WERI-Rb-1 (cell line): Measurements from ENCODE around the gene ZBED6.

ENCODE experiments used
- DNase-seq: peaks from one replicate; pipeline ENCODE4 v3.0.0-alpha.2; 2020
- H3K27ac ChIP-seq: fragments of 250-450 bp; sonication (Bioruptor Pico); 2 replicates; pipeline ENCODE4 v1.5.1; 2020; ENCODE audit warnings: mild to moderate bottlenecking, moderate library complexity
- H3K27me3 ChIP-seq: fragments of 250-450 bp; sonication (Bioruptor Pico); 2 replicates; pipeline ENCODE4 v1.5.1; 2021; ENCODE audit warnings: mild to moderate bottlenecking, low read depth, moderate library complexity; ENCODE audit not compliant: insufficient read depth, severe bottlenecking
- H3K36me3 ChIP-seq: fragments of 250-450 bp; sonication (Bioruptor Pico); 2 replicates; pipeline ENCODE4 v1.5.1; 2020; ENCODE audit warnings: mild to moderate bottlenecking, moderate library complexity
- H3K4me3 ChIP-seq: 2 replicates; pipeline ENCODE4 v1.5.1; 2011; ENCODE audit warnings: low read depth, mild to moderate bottlenecking, control low read depth, low read length
- H3K9me3 ChIP-seq: fragments of 250-450 bp; sonication (Bioruptor Pico); 2 replicates; pipeline ENCODE4 v1.5.1; 2021; ENCODE audit warnings: mild to moderate bottlenecking, moderate library complexity; ENCODE audit not compliant: severe bottlenecking
- TF ChIP-seq, protein P1 (sequence below): IDR thresholded peaks from 2 replicates; pipeline ENCODE4 v1.5.1; 2011; ENCODE audit warnings: low read depth, mild to moderate bottlenecking, control low read depth, inconsistent platforms, low read length

ZBED6 gene

DNA sequence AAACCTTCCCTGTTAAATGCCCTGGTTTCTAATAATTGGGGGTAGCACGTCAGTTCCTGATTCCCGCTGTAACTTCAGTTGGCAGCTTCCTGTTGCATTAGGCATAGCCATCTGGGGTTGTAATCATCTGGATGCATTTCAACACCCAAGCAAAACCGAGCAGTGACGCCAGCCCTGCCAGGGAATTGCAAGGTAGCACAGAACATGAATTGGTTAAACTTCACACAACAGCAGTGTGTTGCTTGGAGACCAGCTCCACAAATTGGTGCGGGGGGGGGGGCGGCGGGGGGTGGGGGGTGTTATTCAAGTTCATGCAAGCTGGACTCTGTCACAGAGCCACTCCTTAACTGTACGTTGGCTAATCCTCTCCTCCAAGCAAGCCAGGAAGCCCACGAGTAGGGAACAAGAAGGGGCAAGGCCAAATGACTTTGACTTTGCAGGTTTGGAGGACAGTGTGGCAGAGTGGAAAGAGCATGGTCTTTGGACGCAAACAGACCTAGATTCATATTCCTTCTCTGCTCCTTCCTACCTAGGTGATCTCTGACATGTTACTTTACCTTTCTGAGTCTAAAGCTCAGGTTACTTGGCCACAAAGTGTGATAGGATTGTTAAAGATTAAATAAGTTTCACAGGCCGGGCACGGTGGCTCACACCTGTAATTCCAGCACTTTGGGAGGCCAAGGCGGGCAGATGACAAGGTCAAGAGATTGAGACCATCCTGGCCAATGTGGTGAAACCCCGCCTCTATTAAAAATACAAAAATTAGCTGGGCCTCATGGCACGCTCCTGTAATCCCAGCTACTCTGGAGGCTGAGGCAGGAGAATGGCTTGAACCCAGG lies 25.7 kb upstream of the ZBED6 start:
- peaks cover 4% of the 10 kb centered on the region for H3K9me3 ChIP-seq
- no peaks in the 10 kb centered on the region for H3K36me3 ChIP-seq
- H3K4me3 ChIP-seq = peak overlapping the region; percentile 8; the same call in 1 of the 2 replicates
- peak; percentile 88 for DNase-seq
- peak overlapping the region; percentile 62 for H3K27ac ChIP-seq
- TF ChIP-seq, protein P1, sequence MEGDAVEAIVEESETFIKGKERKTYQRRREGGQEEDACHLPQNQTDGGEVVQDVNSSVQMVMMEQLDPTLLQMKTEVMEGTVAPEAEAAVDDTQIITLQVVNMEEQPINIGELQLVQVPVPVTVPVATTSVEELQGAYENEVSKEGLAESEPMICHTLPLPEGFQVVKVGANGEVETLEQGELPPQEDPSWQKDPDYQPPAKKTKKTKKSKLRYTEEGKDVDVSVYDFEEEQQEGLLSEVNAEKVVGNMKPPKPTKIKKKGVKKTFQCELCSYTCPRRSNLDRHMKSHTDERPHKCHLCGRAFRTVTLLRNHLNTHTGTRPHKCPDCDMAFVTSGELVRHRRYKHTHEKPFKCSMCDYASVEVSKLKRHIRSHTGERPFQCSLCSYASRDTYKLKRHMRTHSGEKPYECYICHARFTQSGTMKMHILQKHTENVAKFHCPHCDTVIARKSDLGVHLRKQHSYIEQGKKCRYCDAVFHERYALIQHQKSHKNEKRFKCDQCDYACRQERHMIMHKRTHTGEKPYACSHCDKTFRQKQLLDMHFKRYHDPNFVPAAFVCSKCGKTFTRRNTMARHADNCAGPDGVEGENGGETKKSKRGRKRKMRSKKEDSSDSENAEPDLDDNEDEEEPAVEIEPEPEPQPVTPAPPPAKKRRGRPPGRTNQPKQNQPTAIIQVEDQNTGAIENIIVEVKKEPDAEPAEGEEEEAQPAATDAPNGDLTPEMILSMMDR = no peak
- no peaks in the 10 kb centered on the region for H3K27me3 ChIP-seq

DNA sequence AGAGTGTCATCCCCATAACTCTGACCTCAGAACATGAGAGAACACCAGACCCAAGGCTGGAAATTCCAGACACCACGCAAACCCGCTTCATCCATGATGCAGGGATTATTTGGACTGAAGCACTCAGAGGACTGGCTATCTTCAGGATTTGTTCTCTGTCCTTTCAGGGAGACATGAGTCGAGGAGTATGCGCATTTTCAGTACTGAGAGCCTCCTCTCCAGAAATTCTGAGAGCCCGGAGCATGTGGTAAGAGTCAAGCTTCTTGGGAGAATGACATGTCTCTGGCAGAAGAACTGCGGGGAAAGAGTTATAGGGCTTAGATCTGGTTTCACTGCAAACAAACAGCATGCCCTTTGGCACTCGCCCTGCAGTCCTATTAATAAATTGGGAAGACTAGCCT lies 23.5 kb upstream of the ZBED6 start:
- TF ChIP-seq, protein P1 = no peak
- H3K9me3 ChIP-seq = peaks cover 4% of the 10 kb centered on the region
- no peaks in the 10 kb centered on the region for H3K27me3 ChIP-seq
- DNase-seq = no peak
- H3K4me3 ChIP-seq = no peak overlapping the region
- no peak overlapping the region for H3K27ac ChIP-seq
- H3K36me3 ChIP-seq = no peaks in the 10 kb centered on the region

DNA sequence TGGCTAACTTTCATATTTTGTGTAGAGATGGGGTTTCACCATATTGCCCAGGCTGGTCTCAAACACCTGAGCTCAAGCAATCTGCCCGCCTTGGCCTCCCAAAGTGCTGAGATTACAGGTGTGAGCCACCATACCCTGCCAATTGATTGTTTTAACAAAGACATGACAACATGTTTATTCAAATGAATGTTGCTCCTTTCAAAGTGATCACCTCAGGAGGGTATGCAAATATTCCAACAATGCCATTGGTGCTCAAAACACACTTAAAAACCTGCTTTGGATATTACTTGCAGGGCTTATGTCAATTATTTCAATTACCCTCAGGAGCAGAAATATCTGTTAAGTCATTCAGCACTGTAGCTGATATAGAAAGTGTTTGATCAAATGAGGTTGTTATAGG lies 22.6 kb upstream of the ZBED6 start:
- peaks cover 4% of the 10 kb centered on the region for H3K9me3 ChIP-seq
- no peaks in the 10 kb centered on the region for H3K27me3 ChIP-seq
- no peak overlapping the region for H3K27ac ChIP-seq
- TF ChIP-seq, protein P1 = no peak
- DNase-seq = no peak
- H3K4me3 ChIP-seq = no peak overlapping the region
- no peaks in the 10 kb centered on the region for H3K36me3 ChIP-seq

DNA sequence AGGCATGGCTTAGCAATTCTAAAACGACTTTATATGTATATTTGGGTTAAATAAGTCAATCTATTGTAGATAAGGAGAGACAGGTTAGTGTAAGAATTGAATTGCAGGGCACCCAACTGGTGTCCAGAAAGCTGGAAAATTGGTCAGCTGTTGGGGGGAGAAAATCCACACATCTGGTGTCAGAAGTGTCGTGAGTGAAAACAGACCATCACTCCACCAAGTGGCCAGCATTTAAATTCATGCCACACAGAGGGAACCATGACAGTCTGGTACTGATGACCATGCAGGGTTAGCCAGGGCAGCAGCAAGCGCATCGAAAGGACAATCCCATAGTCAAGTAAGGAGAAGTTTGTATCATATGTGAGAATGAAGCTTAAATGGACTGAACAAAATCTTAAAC lies 18.8 kb upstream of the ZBED6 start:
- no peak overlapping the region for H3K4me3 ChIP-seq
- no peaks in the 10 kb centered on the region for H3K36me3 ChIP-seq
- H3K9me3 ChIP-seq = no peaks in the 10 kb centered on the region
- H3K27me3 ChIP-seq = no peaks in the 10 kb centered on the region
- peak; percentile 64 for DNase-seq
- no peak overlapping the region for H3K27ac ChIP-seq
- TF ChIP-seq, protein P1 = peak; percentile 70

DNA sequence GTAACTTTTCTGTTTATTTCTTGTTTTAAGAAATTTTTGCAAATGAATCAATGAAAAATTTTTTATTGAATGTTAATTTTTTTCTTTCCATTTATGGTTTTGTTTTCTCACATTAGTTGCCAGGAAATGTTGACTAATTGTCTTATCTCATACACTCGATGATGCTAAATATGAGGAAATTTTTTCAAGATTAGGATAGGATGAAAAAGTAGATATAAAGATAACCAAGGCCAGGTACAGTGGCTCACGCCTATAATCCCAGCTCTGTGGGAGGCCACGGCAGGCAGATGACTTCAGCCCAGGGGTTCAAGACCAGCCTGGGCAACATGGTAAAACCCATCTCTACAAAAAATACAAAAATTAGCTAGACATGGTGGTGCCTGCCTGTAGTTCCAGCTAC lies 17.8 kb upstream of the ZBED6 start:
- Histone ChIP-seq H3K27me3 (no peaks in the 10 kb centered on the region), H3K9me3 (no peaks in the 10 kb centered on the region), H3K4me3 (no peak overlapping the region), H3K36me3 (no peaks in the 10 kb centered on the region), H3K27ac (no peak overlapping the region)
- DNase-seq = no peak
- TF ChIP-seq, protein P1 = no peak

DNA sequence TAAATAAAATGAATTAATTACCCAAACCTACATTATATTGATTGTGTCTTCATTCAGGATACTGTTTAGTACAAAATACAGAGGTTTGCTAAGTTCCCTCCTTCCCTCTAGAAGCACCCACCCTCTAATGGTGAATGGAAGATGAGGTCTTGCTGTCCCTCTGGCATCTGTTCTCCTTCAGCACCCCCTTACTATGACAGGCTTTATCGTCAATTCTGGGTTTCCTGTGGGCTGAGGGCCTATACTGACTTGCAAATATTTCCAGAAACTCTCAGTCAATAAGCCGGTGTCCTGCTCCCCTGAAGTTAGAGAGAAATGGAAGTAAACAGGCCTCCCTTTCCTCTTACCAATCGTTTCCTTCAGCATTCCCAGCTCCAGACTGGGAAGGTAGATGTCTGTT lies 17.3 kb upstream of the ZBED6 start:
- no peak for DNase-seq
- H3K4me3 ChIP-seq = no peak overlapping the region
- TF ChIP-seq, protein P1 = no peak
- H3K36me3 ChIP-seq = no peaks in the 10 kb centered on the region
- no peaks in the 10 kb centered on the region for H3K27me3 ChIP-seq
- H3K27ac ChIP-seq = no peak overlapping the region
- H3K9me3 ChIP-seq = no peaks in the 10 kb centered on the region
